ENCODE measurements around the gene TLL2.
A peak's percentile ranks its signal among the peaks of the same experiment; 100 is the strongest.

Gene TLL2

DNA sequence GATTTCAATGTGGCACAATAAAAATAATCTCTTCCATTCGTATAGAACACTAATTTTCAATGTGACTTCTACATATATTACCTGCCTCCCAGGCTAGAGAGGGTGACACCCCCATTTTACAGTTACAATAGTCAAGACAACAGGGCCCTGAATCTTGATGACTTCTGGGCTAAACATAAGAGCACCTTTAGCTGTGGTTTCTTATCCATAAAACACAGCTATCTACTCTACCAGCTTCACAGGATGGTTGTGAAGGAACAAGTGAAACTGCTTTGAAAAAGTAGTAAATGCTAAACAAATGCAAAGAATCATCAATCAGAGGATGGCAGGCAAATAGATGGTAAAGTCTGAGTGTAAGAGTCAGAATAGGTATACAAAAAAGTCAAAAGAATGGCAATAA lies 3.6 kb upstream of the TLL2 start:
- no peaks in the 10 kb centered on the region for H4K20me1 ChIP-seq (ENCODE audit: insufficient read depth, low read length)
- H3K9me3 ChIP-seq (replicated peaks; ENCODE audit: insufficient read depth, low read length), result no peaks in the 10 kb centered on the region
- H3K79me2 ChIP-seq (ENCODE audit: low read length), result no peaks in the 10 kb centered on the region
- DNase-seq, result no peak
- no peak overlapping the region for H3K4me3 ChIP-seq (ENCODE audit: low read length)
- H3F3A ChIP-seq (ENCODE audit: insufficient read depth, low read length), result peaks cover 17% of the 10 kb centered on the region; the same call in 1 of the 2 replicates
- H3K9ac ChIP-seq (ENCODE audit: low read length), result no peak overlapping the region
- no peaks in the 10 kb centered on the region for H3K9me2 ChIP-seq (replicated peaks; ENCODE audit: insufficient read depth, low read length)
- H3K27me3 ChIP-seq (replicated peaks; ENCODE audit: insufficient read depth, low read length), result peaks cover 10% of the 10 kb centered on the region
- H3K27ac ChIP-seq (ENCODE audit: low read length), result no peak overlapping the region
- no peak overlapping the region for H2AFZ ChIP-seq (ENCODE audit: low read length)
- H3K36me3 ChIP-seq (replicated peaks; ENCODE audit: insufficient read depth, low read length), result peaks cover 4% of the 10 kb centered on the region; the same call in 1 of the 2 replicates
- no peak overlapping the region for H3K4me2 ChIP-seq (ENCODE audit: low read depth, low read length)
- peaks cover 13% of the 10 kb centered on the region for H3K4me1 ChIP-seq (ENCODE audit: low read length)
- TF ChIP-seq EZH2 (optimal IDR thresholded peaks at IDR 0.05; ENCODE audit: low read depth, low read length) (no peak), EZH2phosphoT487 (IDR thresholded peaks at IDR 0.05; ENCODE audit: low read length) (no peak)
- TF ChIP-seq, protein P1, sequence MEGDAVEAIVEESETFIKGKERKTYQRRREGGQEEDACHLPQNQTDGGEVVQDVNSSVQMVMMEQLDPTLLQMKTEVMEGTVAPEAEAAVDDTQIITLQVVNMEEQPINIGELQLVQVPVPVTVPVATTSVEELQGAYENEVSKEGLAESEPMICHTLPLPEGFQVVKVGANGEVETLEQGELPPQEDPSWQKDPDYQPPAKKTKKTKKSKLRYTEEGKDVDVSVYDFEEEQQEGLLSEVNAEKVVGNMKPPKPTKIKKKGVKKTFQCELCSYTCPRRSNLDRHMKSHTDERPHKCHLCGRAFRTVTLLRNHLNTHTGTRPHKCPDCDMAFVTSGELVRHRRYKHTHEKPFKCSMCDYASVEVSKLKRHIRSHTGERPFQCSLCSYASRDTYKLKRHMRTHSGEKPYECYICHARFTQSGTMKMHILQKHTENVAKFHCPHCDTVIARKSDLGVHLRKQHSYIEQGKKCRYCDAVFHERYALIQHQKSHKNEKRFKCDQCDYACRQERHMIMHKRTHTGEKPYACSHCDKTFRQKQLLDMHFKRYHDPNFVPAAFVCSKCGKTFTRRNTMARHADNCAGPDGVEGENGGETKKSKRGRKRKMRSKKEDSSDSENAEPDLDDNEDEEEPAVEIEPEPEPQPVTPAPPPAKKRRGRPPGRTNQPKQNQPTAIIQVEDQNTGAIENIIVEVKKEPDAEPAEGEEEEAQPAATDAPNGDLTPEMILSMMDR (IDR thresholded peaks at IDR 0.05; ENCODE audit: low read length), result no peak

- H3K9me2 ChIP-seq (replicated peaks; ENCODE audit: insufficient read depth, low read length), result no peaks in the 10 kb centered on the region
- TF ChIP-seq, protein P1 (IDR thresholded peaks at IDR 0.05; ENCODE audit: low read length), result no peak
- TF ChIP-seq EZH2 (optimal IDR thresholded peaks at IDR 0.05; ENCODE audit: low read depth, low read length) (no peak), EZH2phosphoT487 (IDR thresholded peaks at IDR 0.05; ENCODE audit: low read length) (no peak)
- H3K36me3 ChIP-seq (replicated peaks; ENCODE audit: insufficient read depth, low read length), result 0 out of 2 replicates have a peak, but pooled peaks cover 2% of the 10 kb centered on the region
- no peak overlapping the region for H3K4me3 ChIP-seq (ENCODE audit: low read length)
- H3K4me1 ChIP-seq (ENCODE audit: low read length), result peaks cover 13% of the 10 kb centered on the region
- H3K27me3 ChIP-seq (replicated peaks; ENCODE audit: insufficient read depth, low read length), result peaks cover 15% of the 10 kb centered on the region
- H3F3A ChIP-seq (ENCODE audit: insufficient read depth, low read length), result peaks cover 17% of the 10 kb centered on the region; the same call in 1 of the 2 replicates
- H4K20me1 ChIP-seq (ENCODE audit: insufficient read depth, low read length), result no peaks in the 10 kb centered on the region
- H3K9me3 ChIP-seq (replicated peaks; ENCODE audit: insufficient read depth, low read length), result no peaks in the 10 kb centered on the region
- no peak overlapping the region for H3K27ac ChIP-seq (ENCODE audit: low read length)
- H3K9ac ChIP-seq (ENCODE audit: low read length), result no peak overlapping the region
- DNase-seq, result no peak
- no peak overlapping the region for H2AFZ ChIP-seq (ENCODE audit: low read length)
- H3K79me2 ChIP-seq (ENCODE audit: low read length), result no peaks in the 10 kb centered on the region
- H3K4me2 ChIP-seq (ENCODE audit: low read depth, low read length), result no peak overlapping the region
Observed at GRCh38 chr10:96516337-96516736, 2.6 kb upstream of the TLL2 start.

DNA sequence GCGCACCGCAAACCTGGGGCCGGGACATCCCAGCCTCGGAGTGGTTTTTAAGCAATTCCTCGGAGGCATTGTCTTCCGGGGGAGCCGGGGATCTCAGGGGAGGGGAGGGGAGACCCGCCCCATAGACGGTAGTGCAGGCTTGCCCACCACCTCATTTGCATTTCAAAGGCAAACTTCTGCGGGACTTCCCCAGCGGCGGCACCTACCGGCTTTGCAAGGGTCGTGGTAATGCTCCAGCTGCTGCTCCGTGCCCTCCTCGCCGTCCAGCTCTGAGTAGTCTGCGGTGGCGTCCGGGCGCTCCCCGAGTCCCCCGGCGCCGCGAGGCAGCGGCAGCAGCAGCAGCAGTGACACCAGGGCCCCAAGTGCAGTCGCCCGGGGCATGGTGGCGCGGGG lies 425 bp downstream of the TLL2 start:
- H3K9me3 ChIP-seq (replicated peaks; ENCODE audit: insufficient read depth, low read length), result no peaks in the 10 kb centered on the region
- TF ChIP-seq, protein P1 (IDR thresholded peaks at IDR 0.05; ENCODE audit: low read length), result no peak
- TF ChIP-seq EZH2phosphoT487 (IDR thresholded peaks at IDR 0.05; ENCODE audit: low read length) (no peak), EZH2 (optimal IDR thresholded peaks at IDR 0.05; ENCODE audit: low read depth, low read length) (no peak)
- H3K4me1 ChIP-seq (ENCODE audit: low read length), result peaks cover 13% of the 10 kb centered on the region
- peaks cover 15% of the 10 kb centered on the region for H3K27me3 ChIP-seq (replicated peaks; ENCODE audit: insufficient read depth, low read length)
- H3K9me2 ChIP-seq (replicated peaks; ENCODE audit: insufficient read depth, low read length), result no peaks in the 10 kb centered on the region
- peaks cover 17% of the 10 kb centered on the region; the same call in 1 of the 2 replicates for H3F3A ChIP-seq (ENCODE audit: insufficient read depth, low read length)
- peak overlapping the region; percentile 99 for H3K4me2 ChIP-seq (ENCODE audit: low read depth, low read length)
- H3K4me3 ChIP-seq (ENCODE audit: low read length), result peak overlapping the region; percentile 73
- no peaks in the 10 kb centered on the region for H4K20me1 ChIP-seq (ENCODE audit: insufficient read depth, low read length)
- no peaks in the 10 kb centered on the region for H3K36me3 ChIP-seq (replicated peaks; ENCODE audit: insufficient read depth, low read length)
- DNase-seq, result no peak
- peak overlapping the region; percentile 84 for H2AFZ ChIP-seq (ENCODE audit: low read length)
- H3K79me2 ChIP-seq (ENCODE audit: low read length), result no peaks in the 10 kb centered on the region
- H3K9ac ChIP-seq (ENCODE audit: low read length), result peak overlapping the region; percentile 16; the same call in 1 of the 2 replicates
- no peak overlapping the region for H3K27ac ChIP-seq (ENCODE audit: low read length)
